ENCODE results near the gene PPL.

The PPL gene

DNA sequence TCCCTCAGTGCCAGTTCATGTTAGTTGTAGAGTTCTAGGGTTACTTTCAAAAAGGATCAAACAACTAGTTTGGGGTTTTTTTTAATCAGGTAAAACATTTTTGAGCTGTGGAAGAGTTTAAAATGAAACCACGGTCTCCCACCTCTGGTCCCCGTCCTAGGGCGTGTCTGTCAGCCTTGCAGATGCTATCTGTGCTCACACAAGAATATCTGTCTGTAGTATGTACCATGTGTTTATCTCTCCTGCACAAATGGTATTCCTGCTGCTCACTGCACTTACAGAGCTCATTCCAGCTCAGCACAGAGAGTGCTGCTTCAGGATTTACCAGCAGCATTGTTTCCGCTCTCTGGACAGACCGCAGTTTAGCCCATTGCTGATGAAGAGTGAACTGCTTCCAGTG, 50.8 kb downstream of the PPL start:
- no peak for DNase-seq (ENCODE audit: low read depth)
- TF ChIP-seq, protein P1, sequence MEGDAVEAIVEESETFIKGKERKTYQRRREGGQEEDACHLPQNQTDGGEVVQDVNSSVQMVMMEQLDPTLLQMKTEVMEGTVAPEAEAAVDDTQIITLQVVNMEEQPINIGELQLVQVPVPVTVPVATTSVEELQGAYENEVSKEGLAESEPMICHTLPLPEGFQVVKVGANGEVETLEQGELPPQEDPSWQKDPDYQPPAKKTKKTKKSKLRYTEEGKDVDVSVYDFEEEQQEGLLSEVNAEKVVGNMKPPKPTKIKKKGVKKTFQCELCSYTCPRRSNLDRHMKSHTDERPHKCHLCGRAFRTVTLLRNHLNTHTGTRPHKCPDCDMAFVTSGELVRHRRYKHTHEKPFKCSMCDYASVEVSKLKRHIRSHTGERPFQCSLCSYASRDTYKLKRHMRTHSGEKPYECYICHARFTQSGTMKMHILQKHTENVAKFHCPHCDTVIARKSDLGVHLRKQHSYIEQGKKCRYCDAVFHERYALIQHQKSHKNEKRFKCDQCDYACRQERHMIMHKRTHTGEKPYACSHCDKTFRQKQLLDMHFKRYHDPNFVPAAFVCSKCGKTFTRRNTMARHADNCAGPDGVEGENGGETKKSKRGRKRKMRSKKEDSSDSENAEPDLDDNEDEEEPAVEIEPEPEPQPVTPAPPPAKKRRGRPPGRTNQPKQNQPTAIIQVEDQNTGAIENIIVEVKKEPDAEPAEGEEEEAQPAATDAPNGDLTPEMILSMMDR (IDR thresholded peaks at IDR 0.05; ENCODE audit: low read length, missing control alignments): no peak
- no peak overlapping the region for H3K4me3 ChIP-seq (replicated peaks; ENCODE audit: low read depth, low read length)

DNA sequence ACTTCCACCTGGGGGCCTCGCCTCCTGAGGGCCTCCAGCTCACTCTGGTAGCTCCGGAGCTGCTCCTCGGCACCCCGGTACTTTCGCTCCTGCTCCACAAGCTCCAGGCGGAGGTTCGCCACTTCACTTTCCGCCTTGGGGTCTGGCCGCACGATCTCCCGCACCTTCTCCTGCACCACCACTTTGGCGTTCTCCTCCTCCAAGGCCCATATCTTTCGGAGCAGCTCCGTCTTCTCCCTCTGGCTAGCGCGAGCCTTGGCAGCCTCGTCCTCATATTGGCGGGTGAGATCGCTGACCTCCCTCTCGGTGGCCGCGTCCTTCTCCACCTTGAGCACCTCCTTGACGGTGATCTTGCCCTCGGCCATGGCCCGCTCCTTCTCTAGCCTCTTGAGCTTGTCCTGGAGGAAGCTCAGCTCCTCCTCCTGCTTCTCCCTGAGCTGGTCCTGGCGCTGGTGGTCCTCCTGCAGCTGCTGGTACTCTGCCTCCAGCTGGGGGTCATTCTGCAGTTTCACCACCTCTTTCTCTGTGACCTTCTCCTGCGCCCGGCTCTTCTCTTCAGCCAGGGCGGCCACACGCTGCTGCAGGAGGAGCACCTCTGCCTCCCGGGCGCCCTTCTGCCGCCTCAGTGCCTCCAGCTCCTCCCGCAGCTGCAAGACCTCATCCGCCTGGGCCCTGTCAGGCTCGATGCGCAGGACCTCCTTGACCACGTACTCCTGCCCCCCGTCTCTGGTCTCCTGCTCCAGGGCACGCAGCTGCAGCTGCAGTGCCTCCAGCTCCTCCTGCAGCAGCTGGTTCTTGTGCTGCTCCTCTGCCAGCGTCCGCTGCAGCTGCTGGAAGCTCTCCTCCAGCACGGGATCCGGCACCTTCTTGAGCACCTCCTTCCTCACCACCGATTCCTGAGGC, 51.7 kb downstream of the PPL start:
- TF ChIP-seq, protein P1 (IDR thresholded peaks at IDR 0.05; ENCODE audit: low read length, missing control alignments): no peak
- no peak for DNase-seq (ENCODE audit: low read depth)
- H3K4me3 ChIP-seq (replicated peaks; ENCODE audit: low read depth, low read length): no peak overlapping the region

DNA sequence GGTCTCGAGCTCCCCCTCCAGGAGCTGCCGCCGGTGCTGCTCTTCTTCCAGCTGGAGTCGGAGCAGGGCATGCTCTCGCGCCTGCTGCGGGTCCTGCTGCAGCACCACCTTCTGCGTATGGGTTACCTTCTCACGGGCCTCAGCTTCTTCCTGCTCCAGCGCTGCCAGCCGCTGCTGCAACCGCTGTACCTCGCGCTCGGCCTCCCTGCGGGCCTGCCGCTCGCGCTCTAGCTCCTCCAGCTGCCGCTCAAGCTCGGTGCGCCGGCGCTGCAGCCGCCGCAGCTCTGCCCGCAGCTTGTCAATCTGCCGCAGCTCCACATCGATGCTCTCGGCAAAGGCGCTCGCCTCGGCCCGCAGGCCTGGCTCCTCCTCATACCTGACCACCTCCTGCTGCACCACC, 52.7 kb downstream of the PPL start:
- DNase-seq (ENCODE audit: low read depth): no peak
- H3K4me3 ChIP-seq (replicated peaks; ENCODE audit: low read depth, low read length): no peak overlapping the region
- TF ChIP-seq, protein P1 (IDR thresholded peaks at IDR 0.05; ENCODE audit: low read length, missing control alignments): no peak

DNA sequence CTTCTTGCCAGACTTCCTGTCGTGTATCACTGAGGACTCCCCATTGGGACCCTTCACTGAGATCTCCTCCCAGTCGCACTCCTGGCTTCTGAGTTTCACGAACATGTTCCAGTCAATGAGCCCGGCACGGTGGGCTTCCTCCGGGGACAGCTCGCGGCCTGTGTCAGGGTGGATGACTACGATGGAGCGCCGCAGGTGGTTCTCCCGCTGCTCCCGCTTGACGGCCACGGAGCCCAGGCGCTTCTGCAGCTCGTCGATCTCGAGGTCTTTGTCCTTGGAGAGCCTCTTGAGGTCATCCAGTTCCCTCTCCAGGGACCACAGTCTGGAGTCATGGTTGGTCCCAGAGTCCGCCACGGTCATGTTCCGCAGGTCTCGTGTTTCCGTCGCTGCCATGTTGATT, 53.4 kb downstream of the PPL start:
- no peak for DNase-seq (ENCODE audit: low read depth)
- H3K4me3 ChIP-seq (replicated peaks; ENCODE audit: low read depth, low read length): no peak overlapping the region
- TF ChIP-seq, protein P1 (IDR thresholded peaks at IDR 0.05; ENCODE audit: low read length, missing control alignments): no peak

DNA sequence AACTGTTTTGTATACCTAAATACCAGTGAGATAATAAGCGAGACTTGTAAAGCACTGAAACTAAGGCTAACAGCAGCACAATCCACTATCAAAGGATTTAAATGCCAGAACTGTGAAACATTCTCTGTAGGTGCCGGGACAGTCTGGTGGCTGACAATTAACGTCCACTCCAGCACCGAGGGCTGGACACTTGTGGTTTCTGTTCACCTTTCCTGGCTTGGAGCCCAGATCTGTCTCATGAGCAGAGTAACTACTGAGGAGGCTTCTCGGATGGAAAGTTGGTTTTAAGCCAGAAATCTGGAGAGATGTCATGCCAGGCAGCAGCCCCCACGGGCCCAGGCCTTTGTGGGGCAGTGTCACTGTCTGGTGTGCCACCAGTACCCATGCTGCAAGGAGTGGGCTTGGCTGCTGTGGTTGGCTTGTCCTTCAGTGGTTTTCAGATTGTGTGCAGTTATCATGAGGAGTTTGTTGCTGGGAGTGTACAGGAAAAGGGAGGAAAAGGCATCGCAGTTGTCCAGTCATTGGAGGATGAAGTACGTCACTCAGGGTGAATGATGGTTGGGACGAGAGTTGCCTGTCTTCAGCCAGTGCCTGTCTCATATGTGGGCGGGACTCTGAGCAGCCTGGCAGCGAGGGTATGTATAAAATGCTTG, 54.2 kb downstream of the PPL start:
- no peak overlapping the region for H3K4me3 ChIP-seq (replicated peaks; ENCODE audit: low read depth, low read length)
- peak; percentile 59 for DNase-seq (ENCODE audit: low read depth)
- TF ChIP-seq, protein P1 (IDR thresholded peaks at IDR 0.05; ENCODE audit: low read length, missing control alignments): no peak

DNA sequence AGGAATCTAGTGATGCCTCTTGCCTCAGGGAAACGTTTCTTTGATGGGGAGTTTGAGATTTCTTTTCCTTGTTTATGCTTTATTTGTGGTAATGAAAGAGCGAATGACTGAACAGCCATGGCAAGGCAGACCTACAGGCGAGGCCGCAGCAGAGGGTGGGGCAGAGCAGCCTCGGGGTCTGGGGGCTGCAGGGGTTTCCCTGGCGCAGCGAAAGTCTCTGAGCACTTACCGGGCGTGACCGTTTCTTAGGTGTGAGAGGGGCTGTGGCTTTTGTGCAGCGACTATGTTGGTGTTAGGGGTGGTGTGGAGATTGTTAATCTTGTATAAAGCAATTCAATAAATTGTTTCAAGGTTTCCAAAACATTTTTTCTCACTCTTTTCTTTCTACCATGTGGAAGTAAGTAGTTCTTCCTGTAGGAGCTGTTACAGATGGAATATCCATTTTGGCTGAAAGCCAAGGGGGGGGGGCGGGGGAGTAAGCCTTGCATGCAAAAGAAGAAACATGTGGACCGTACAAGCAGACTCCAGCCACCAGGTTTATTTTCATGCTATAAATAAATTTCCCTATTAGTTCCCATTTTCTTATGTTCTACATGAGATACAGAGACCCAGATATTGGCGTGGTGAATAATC, 54.8 kb downstream of the PPL start:
- TF ChIP-seq, protein P1 (IDR thresholded peaks at IDR 0.05; ENCODE audit: low read length, missing control alignments): no peak
- no peak overlapping the region for H3K4me3 ChIP-seq (replicated peaks; ENCODE audit: low read depth, low read length)
- peak; percentile 61 for DNase-seq (ENCODE audit: low read depth)

Measured in fibroblast of pulmonary artery (primary cell).